Stimulated activated memory B cell treated with anti-CD40 and anti-IgM and Interleukin-4, amounts not matched to agents 10 μg/mL and 1 μg/mL and 100 μg/mL, for 72 hours (primary cell): Measurements from ENCODE around the gene PCYOX1L.
A peak's percentile ranks its signal among the peaks of the same experiment; 100 is the strongest.

Experiments used
- ATAC-seq: fragments of 150-1000 bp; cut with Tn5 transposase; 2 replicates; pipeline ENCODE4 v1.10.0; 2021
- H3K27ac Mint-ChIP-seq: one replicate; pipeline ENCODE4 v1.8.0; 2022; ENCODE audit warnings: mild to moderate bottlenecking, mixed read lengths
- H3K27me3 Mint-ChIP-seq: one replicate; pipeline ENCODE4 v1.8.0; 2022; ENCODE audit warnings: mixed read lengths
- H3K36me3 Mint-ChIP-seq: one replicate; pipeline ENCODE4 v1.8.0; 2022; ENCODE audit warnings: mixed read lengths
- H3K4me1 Mint-ChIP-seq: one replicate; pipeline ENCODE4 v1.8.0; 2022; ENCODE audit warnings: mixed read lengths
- H3K4me3 Mint-ChIP-seq: one replicate; pipeline ENCODE4 v1.8.0; 2022; ENCODE audit warnings: mild to moderate bottlenecking, moderate library complexity, mixed read lengths
- H3K9me3 Mint-ChIP-seq: one replicate; pipeline ENCODE4 v1.8.0; 2022; ENCODE audit warnings: mixed read lengths

Gene PCYOX1L, protein sequence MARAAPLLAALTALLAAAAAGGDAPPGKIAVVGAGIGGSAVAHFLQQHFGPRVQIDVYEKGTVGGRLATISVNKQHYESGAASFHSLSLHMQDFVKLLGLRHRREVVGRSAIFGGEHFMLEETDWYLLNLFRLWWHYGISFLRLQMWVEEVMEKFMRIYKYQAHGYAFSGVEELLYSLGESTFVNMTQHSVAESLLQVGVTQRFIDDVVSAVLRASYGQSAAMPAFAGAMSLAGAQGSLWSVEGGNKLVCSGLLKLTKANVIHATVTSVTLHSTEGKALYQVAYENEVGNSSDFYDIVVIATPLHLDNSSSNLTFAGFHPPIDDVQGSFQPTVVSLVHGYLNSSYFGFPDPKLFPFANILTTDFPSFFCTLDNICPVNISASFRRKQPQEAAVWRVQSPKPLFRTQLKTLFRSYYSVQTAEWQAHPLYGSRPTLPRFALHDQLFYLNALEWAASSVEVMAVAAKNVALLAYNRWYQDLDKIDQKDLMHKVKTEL

DNA sequence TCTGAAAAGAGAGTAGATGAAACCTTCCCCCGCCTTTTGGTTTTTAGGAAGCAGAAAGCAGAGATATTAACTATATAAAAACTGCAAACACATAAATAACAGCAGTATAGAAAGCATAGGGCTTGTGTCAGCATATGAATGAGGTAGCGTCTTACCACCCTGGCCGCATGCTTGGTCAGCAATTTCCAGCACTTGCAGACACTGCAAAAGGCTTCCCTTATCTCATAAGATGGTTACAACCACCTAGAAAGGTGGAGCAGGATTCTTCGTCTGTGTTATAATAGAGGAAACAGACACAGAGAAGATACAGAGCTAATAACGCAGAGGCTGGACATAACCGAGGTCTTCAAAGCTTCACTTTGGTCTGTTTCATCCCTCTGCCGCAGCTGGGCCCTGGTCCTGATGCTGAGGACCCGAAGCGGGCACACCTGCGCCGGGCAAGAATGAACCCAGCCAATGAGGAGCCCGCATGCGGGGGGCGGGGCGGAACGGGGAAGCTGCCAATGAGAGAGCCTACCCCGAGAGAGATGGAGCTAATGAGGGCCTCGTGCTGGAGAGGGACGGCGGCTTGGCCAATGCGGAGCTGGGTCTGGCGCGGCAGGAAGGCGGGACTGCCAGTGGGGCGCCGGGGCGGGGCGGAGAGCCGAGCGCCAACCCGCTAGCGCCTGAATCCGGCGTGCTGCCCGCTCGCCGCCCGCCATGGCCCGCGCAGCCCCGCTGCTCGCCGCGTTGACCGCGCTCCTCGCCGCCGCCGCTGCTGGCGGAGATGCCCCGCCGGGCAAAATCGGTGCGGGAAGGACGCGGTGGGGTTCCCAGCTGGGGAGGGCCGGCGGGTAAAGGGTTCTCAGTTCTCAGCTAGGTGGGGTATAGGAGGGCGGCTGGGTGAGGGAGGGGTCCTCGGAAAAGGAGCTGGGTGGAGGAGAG lies at the start of gene PCYOX1L:
Gene PCYOX1L, plus strand, starts transcription at position 677 of the 924 bp plus-strand sequence. Its CDS starts 23 bp downstream, at position 700.
- peaks cover 26% of the 10 kb centered on the region for H3K4me1 Mint-ChIP-seq
- peaks cover 26% of the 10 kb centered on the region for H3K36me3 Mint-ChIP-seq
- H3K4me3 Mint-ChIP-seq = peak within 1 kb of the TSS; percentile 87
- H3K27ac Mint-ChIP-seq = peak within 1 kb of the TSS; percentile 79
- H3K27me3 Mint-ChIP-seq = no peaks in the 10 kb centered on the region
- H3K9me3 Mint-ChIP-seq = no peaks in the 10 kb centered on the region
- ATAC-seq = peak; percentile 100

DNA sequence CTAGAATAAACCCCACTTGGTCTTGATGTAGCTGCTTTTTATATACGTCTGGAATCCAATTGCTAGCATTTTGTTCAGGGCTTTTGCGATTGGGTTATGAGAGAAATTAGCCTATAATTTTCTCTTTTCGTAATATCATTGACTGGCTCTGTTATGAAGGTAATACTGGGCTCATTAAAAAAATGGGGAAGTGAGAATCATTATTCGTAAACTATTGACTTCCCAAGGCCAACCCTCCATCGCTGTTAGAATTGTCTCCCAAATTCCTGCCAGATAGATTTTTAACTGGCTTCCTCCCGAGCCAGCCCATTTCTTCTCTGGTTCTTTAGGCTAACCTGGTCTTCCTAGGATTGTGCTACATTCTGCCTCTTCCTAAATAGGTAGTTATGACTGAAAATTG lies 48.5 kb upstream of the PCYOX1L start:
- no peaks in the 10 kb centered on the region for H3K36me3 Mint-ChIP-seq
- no peak overlapping the region for H3K4me3 Mint-ChIP-seq
- peaks cover 11% of the 10 kb centered on the region for H3K27me3 Mint-ChIP-seq
- no peak for ATAC-seq
- no peak overlapping the region for H3K27ac Mint-ChIP-seq
- no peaks in the 10 kb centered on the region for H3K4me1 Mint-ChIP-seq
- H3K9me3 Mint-ChIP-seq = no peaks in the 10 kb centered on the region

DNA sequence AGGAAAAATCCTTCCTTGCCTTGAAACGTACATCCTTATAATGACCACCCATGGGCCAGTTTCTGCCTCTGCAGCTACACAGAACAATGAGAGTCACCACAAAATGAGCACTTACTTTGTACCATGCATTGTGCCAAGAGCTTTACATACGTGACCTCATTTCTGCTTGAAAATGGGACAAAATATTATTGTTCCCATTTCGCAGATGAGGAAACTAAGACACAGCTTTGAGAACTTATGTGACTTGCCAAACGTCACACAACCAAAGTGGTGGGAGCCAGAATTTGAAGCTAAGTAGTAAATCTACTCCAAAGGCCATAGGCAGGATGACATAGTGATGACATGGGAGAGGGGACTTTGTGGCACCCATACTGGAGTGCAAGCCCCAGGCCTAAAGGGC lies 47.4 kb upstream of the PCYOX1L start:
- H3K9me3 Mint-ChIP-seq = no peaks in the 10 kb centered on the region
- H3K4me1 Mint-ChIP-seq = no peaks in the 10 kb centered on the region
- H3K27me3 Mint-ChIP-seq = peaks cover 6% of the 10 kb centered on the region
- H3K27ac Mint-ChIP-seq = no peak overlapping the region
- no peak for ATAC-seq
- no peaks in the 10 kb centered on the region for H3K36me3 Mint-ChIP-seq
- no peak overlapping the region for H3K4me3 Mint-ChIP-seq

DNA sequence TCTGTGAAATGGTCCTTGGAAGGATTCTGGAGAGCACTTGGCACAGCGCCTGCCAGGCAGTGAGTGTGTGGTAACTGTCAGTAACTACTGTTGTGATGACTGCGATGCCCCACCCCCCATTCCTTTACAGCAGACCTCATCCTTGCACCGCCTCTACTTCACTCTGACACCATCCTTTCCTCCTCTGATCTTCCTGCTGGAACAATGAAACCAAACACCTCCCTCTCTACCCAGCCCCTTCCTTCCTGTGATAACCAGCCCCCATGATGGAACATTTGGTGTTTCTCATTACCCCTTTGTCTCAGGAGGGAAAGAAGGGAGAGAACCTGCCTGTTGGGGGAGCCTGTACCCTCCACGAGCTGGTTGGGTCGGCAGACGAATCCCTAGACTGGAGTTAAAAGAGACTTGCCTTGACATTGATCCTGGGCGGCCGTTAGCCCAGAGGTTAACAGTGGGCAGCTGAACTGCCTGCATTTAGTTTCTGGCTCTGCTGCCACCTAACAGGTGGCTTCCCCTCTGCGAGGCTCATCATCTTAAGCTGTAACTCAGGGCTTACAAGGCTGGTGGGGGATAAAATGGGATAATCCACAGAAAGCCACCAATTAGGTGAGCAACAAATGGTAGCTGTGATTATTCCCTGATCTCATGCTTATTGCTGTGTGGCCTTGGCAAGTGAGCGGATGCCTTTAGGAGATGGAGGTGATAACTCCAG lies 46.7 kb upstream of the PCYOX1L start:
- H3K27ac Mint-ChIP-seq = no peak overlapping the region
- peaks cover 6% of the 10 kb centered on the region for H3K27me3 Mint-ChIP-seq
- no peaks in the 10 kb centered on the region for H3K9me3 Mint-ChIP-seq
- no peak overlapping the region for H3K4me3 Mint-ChIP-seq
- no peak for ATAC-seq
- no peaks in the 10 kb centered on the region for H3K36me3 Mint-ChIP-seq
- H3K4me1 Mint-ChIP-seq = no peaks in the 10 kb centered on the region

DNA sequence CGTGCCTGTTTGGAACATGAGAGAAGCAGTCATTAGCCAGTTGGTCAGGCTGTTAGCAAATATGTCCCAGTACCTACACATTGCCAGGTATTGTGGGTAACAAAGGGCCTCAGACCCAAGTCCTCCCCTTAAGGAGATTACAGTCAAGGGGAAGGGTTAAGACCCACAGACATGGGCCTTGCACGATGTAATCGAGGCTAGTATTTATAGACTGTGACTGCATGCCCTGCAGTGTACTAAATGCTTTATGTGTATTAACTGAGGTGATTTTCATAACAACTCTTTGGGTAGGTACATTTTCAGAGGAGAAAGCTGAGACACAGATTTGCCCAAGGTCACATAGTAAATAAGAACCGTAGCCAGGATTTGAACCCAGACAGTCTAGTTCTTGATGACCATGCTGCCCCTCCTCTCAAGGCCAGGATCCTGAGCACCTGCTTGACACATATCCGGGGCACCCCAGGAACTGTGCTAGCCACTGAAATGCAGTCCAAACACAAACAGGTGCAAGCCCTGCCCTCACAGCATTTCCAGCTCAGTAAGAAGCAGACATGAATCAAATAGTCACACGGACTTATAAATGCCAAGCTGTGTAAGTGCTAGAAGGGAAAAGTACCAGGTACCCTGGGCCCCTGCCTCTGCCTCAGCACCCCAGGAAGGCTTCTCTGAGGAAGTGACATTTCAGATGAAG lies 44.5 kb upstream of the PCYOX1L start:
- no peaks in the 10 kb centered on the region for H3K36me3 Mint-ChIP-seq
- H3K27ac Mint-ChIP-seq = no peak overlapping the region
- peaks cover 6% of the 10 kb centered on the region for H3K27me3 Mint-ChIP-seq
- no peaks in the 10 kb centered on the region for H3K9me3 Mint-ChIP-seq
- H3K4me1 Mint-ChIP-seq = no peaks in the 10 kb centered on the region
- no peak for ATAC-seq
- H3K4me3 Mint-ChIP-seq = no peak overlapping the region

DNA sequence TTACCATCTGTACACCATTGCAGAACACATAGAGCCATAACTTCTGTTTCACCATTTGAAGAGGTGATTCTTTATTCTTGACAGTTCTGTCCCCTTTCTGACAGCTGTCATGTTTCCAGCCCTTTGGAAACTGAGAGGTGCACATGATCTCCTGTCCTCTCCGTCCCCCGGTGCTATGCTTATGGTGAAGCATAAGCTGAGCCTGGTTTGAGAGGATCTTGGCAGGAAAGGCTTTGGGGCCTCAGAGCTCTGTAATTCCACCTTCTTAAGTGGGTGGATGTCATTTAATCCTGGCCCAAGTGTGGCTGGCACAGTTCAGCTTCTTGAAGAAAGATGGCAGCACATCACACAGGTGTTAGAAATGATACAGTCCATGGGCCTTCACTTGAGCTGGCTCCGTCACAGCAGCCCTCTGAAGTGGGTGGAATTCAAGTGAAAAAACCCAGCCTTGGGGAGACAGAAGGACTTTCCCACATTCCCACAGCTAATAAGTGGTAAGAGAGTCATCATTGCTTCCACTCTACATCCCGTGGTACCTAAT lies 43.2 kb upstream of the PCYOX1L start:
- H3K9me3 Mint-ChIP-seq = no peaks in the 10 kb centered on the region
- H3K36me3 Mint-ChIP-seq = no peaks in the 10 kb centered on the region
- H3K27ac Mint-ChIP-seq = no peak overlapping the region
- no peaks in the 10 kb centered on the region for H3K4me1 Mint-ChIP-seq
- peak; percentile 14 for ATAC-seq
- peaks cover 6% of the 10 kb centered on the region for H3K27me3 Mint-ChIP-seq
- H3K4me3 Mint-ChIP-seq = no peak overlapping the region

DNA sequence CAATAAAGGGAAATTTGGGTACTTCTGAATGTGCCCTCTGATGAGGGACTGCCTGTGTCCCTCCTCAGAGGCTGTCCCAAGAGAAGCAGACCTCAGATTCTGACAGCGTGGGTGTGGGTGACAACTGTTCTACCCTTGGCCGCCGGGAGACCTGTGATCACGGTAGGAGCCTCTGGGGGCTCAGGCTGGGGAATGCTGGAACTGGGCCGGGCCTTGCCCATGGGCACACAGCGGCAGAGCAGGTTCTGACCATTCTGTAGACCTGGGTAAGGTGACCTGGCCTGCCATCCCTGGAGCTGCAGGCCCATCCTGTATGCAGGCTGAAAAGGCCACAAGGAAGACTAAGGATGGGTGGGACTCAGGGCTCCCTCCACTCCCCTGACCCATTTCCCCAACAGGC lies 42.1 kb upstream of the PCYOX1L start:
- Mint-ChIP-seq H3K27me3 (no peaks in the 10 kb centered on the region), H3K36me3 (no peaks in the 10 kb centered on the region), H3K4me3 (no peak overlapping the region), H3K9me3 (no peaks in the 10 kb centered on the region), H3K4me1 (no peaks in the 10 kb centered on the region), H3K27ac (no peak overlapping the region)
- no peak for ATAC-seq

DNA sequence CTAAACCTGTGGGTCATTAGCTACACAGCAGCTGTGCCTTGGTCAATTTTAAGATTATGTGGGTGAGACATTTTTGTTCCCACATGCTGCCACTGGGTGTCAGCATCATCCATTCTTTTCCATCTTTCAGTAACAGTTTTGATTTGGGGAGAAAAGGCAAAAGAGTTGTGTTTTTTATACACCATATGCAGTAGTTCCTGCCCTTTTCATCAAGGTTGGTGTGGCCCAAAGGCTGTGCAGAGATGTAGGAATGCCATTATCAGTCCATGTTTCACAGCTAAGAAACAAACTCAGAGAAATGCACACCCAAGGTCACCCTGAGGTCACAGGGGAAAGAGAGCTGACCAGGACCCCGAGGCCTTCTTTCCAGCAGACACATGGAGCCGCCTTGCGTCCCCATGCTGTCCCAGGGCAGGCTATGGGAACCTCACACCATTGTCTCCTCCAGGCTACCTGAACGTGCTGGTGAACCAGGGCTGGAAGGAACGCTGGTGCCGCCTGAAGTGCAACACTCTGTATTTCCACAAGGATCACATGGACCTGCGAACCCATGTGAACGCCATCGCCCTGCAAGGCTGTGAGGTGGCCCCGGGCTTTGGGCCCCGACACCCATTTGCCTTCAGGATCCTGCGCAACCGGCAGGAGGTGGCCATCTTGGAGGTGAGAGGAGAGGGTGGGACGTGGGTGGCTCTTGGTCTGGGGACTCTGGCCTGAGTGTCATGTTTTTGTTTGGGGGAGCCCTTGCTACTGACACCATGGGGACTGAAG lies 40.4 kb upstream of the PCYOX1L start:
- Mint-ChIP-seq H3K27me3 (no peaks in the 10 kb centered on the region), H3K36me3 (no peaks in the 10 kb centered on the region), H3K4me3 (no peak overlapping the region), H3K27ac (no peak overlapping the region), H3K9me3 (no peaks in the 10 kb centered on the region), H3K4me1 (no peaks in the 10 kb centered on the region)
- no peak for ATAC-seq

DNA sequence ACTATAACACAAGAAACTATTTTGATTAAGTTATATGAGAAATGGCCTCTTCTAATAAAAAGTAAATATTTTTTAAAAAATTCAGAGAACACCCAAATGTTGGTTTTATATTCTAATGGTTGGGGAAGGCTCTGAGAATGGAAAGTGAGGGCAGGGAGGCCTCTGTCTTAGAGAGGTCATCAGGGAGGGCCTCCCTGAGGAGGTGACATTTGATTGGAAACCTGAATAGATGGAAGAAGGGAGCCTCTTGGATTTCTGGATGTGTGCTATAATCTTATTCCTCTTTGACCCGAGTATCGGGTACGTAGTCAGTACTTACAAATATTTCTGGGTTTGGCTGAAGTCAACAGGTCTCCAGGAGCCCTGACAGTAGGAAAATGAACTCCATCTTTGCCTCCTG lies 38.7 kb upstream of the PCYOX1L start:
- no peaks in the 10 kb centered on the region for H3K36me3 Mint-ChIP-seq

DNA sequence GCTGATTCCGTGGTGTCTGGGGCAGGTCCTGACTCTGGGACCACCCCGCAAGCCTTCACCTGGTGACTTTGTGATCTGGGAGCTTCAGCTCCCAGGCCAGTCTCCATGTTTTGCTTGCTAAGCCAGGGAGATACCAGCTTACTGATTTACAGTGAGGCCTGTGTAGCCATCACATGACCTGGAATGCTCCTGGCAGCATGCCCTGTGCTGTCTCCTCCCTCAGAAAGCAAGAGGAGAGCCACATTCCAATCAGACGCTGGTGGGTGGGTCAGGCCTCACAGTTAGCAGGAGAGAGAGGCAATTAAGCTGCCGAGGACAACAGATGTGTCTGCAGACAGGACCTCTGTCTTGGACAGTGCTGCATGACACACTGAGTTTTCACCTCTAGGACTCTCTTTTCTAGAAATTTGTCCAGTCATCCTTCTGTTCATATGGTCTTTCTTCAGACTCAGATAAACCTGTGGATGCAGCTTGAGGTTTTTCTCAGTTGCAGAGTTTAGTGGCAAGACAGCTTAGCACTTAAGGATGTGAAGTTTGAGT lies 37.0 kb upstream of the PCYOX1L start:
- Mint-ChIP-seq H3K4me1 (no peaks in the 10 kb centered on the region), H3K36me3 (no peaks in the 10 kb centered on the region), H3K27ac (no peak overlapping the region), H3K27me3 (no peaks in the 10 kb centered on the region), H3K4me3 (no peak overlapping the region), H3K9me3 (no peaks in the 10 kb centered on the region)
- no peak for ATAC-seq

More for the DNA sequence above, 38.7 kb upstream of the PCYOX1L start:
- no peaks in the 10 kb centered on the region for H3K9me3 Mint-ChIP-seq
- no peaks in the 10 kb centered on the region for H3K27me3 Mint-ChIP-seq
- no peak for ATAC-seq
- no peak overlapping the region for H3K27ac Mint-ChIP-seq
- no peak overlapping the region for H3K4me3 Mint-ChIP-seq
- no peaks in the 10 kb centered on the region for H3K4me1 Mint-ChIP-seq

DNA sequence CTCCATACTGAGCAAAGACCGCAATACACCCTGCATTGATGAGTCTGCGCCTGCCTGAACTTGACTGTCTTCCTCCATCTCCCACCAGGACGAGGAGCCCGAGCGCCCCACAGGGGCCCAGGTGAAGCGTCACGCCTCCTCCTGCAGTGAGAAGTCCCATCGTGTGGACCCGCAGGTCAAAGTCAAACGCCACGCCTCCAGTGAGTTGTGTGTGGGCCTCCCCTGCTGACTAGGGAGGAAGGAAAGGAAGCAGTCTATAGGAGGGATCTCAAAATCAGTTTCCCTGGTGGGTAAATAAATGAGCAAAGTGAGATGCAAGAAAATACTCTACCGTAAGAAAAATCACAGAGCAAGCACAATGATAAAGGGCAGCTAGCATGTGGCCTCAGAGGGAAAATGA lies 35.3 kb upstream of the PCYOX1L start:
- no peaks in the 10 kb centered on the region for H3K27me3 Mint-ChIP-seq
- H3K4me3 Mint-ChIP-seq = no peak overlapping the region
- no peaks in the 10 kb centered on the region for H3K36me3 Mint-ChIP-seq
- ATAC-seq = no peak
- H3K27ac Mint-ChIP-seq = no peak overlapping the region
- no peaks in the 10 kb centered on the region for H3K4me1 Mint-ChIP-seq
- no peaks in the 10 kb centered on the region for H3K9me3 Mint-ChIP-seq

DNA sequence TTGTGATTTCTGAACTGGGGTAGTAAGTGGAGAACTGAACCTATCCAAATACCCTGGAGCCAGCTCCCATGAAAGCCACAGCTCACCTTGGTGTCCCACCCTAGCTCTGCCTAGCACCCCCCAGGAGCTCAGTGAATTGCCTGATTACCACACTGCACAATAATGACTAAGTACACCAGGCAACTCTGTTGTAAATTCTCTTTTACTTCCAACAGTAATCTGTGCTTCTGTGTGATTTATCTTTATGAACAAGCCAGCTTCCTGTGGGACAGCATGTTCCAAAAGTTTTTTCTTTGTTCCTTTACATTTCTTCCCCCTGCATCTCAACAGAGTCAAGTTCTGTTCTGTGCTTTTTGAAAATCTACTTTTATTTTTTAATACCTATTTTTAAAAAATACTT lies 34.6 kb upstream of the PCYOX1L start:
- no peaks in the 10 kb centered on the region for H3K36me3 Mint-ChIP-seq
- H3K27ac Mint-ChIP-seq = no peak overlapping the region
- H3K4me3 Mint-ChIP-seq = no peak overlapping the region
- no peaks in the 10 kb centered on the region for H3K9me3 Mint-ChIP-seq
- no peaks in the 10 kb centered on the region for H3K4me1 Mint-ChIP-seq
- ATAC-seq = no peak
- H3K27me3 Mint-ChIP-seq = no peaks in the 10 kb centered on the region

DNA sequence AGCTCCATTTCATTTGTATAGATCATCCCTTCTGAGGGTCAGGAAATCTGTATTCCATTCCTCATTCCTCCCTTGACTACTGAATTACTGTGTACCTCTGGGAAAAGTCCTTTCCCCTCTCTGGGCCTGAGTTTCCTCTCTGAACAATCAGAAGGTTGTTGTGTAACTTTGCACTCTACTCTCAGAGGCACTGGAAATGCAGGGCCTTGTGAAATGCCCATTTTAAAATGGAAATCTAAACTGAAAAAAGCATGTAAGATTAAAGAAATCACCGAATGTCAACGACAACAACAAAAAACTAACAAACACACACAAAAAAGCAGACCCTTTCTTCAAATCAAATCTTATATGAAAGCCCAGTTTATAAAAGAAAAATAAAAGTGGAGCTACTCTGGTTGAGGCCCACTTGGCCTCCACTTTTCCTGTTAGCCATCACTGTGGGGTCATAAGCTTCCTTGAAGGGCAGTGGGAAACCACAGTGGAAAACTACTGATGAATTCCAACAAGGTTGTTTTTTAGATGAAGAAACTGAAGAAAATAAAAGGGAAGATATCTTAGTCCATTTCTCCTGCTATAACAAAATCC lies 34.1 kb upstream of the PCYOX1L start:
- H3K4me3 Mint-ChIP-seq = no peak overlapping the region
- no peak for ATAC-seq
- no peaks in the 10 kb centered on the region for H3K27me3 Mint-ChIP-seq
- no peaks in the 10 kb centered on the region for H3K4me1 Mint-ChIP-seq
- H3K27ac Mint-ChIP-seq = no peak overlapping the region
- H3K9me3 Mint-ChIP-seq = no peaks in the 10 kb centered on the region
- no peaks in the 10 kb centered on the region for H3K36me3 Mint-ChIP-seq
